Measurements from ENCODE around the gene CHRNB4. TPM values are rescaled to one million over a fixed set of nuclear protein-coding genes. Genes with fewer than 3 reads are reported as not detected.

The CHRNB4 gene
- polyA plus RNA-seq, 1 of the 3 experiments (the other 2 are of a cell fraction), result 0.30 TPM

GRCh38 chr15:78618490-78618934, 22.5 kb downstream of the CHRNB4 start (continued):
- TF ChIP-seq EP300 (IDR thresholded peaks at IDR 0.05; ENCODE audit: borderline replicate concordance in 1 of 2, low read depth in 1 of 2, low read length in 1 of 2) (peak; percentile 91 to 93), REST (IDR thresholded peaks at IDR 0.05; ENCODE audit: low read depth, low read length) (peak; percentile 43; the same call in 1 of the 2 replicates), USF2 (IDR thresholded peaks at IDR 0.05; ENCODE audit: borderline replicate concordance, low read depth, low read length) (no peak), MEF2A (IDR thresholded peaks at IDR 0.05; ENCODE audit: borderline replicate concordance, low read depth) (peak; percentile 74; the same call in 1 of the 2 replicates)

GRCh38 chr15:78618064-78618463, 22.9 kb downstream of the CHRNB4 start:
- 73% methylated on average over 7 of the region's 8 CpGs for WGBS (ENCODE audit: low lambda C conversion rate)
- peak overlapping the region in 1 of 2 experiments; percentile 99; a peak in 1 of 4 replicates for H3K27ac ChIP-seq (ENCODE audit: low read depth in 2 of 2, low read length in 1 of 2)
- no peaks in the 10 kb centered on the region for H3K9me3 ChIP-seq
- TF ChIP-seq EP300 (IDR thresholded peaks at IDR 0.05; ENCODE audit: borderline replicate concordance in 1 of 2, low read depth in 1 of 2, low read length in 1 of 2), result no peak
- TF ChIP-seq NRF1 (IDR thresholded peaks at IDR 0.05; ENCODE audit: low read depth, low read length), result no peak
- no peak for TF ChIP-seq JUND (IDR thresholded peaks at IDR 0.05)
- TF ChIP-seq GABPA (IDR thresholded peaks at IDR 0.05; ENCODE audit: low read depth), result no peak
- TF ChIP-seq REST (IDR thresholded peaks at IDR 0.05; ENCODE audit: low read depth, low read length), result no peak
- TF ChIP-seq TEAD4 (IDR thresholded peaks at IDR 0.05; ENCODE audit: borderline replicate concordance, insufficient read depth), result no peak
- TF ChIP-seq SIN3A (IDR thresholded peaks at IDR 0.05; ENCODE audit: borderline replicate concordance, low read depth, low read length), result no peak
- H3K36me3 ChIP-seq (replicated peaks in 1 of 2; ENCODE audit: control insufficient read depth in 1 of 2, insufficient read depth in 2 of 2, low read length in 1 of 2), result peaks cover 0 to 2% of the 10 kb centered on the region in 2 experiments
- H3K4me2 ChIP-seq, result no peak overlapping the region
- peaks cover 4% of the 10 kb centered on the region for H3F3A ChIP-seq (replicated peaks; ENCODE audit: insufficient read depth)
- H3K79me2 ChIP-seq (ENCODE audit: insufficient read depth), result no peaks in the 10 kb centered on the region
- ChIA-PET POLR2A (interaction anchor here (1.1 to 4.3 kb wide), 6 partner anchors 20 to 134 kb away, joined by 6 to 55 read pairs (median 23); partner anchors contain the start of genes CHRNA5 and CHRNB4), CTCF (interaction anchor here (0.7 to 5.3 kb wide), 15 partner anchors 13 to 367 kb away, joined by 3 to 57 read pairs (median 9); partner anchors contain the start of genes CHRNA5 and PSMA4)
- H3K27me3 ChIP-seq (ENCODE audit: insufficient read depth), result peaks cover 36% of the 10 kb centered on the region
- H3K9me2 ChIP-seq, result no peaks in the 10 kb centered on the region
- H3K4me1 ChIP-seq (ENCODE audit: control insufficient read depth in 1 of 2, insufficient read depth in 2 of 2, low read depth in 1 of 2, low read length in 1 of 2), result peaks cover 4 to 43% of the 10 kb centered on the region in 2 experiments; a peak in 2 of 4 replicates
- H3K9ac ChIP-seq, result no peak overlapping the region
- H3K4me3 ChIP-seq (ENCODE audit: low read depth in 2 of 2, low read length in 1 of 2), result no peak overlapping the region; a peak in 1 of 4 replicates
- no peak for DNase-seq
- peaks cover 15% of the 10 kb centered on the region for H4K20me1 ChIP-seq (ENCODE audit: insufficient read depth)
- no peak overlapping the region for H2AFZ ChIP-seq (ENCODE audit: low read depth)
